Spleen (tissue), 7 donors: ENCODE measurements around the gene TRIM63.

Experiments used
- CTCF ChIP-seq, 11 experiments: fragments of 200-600 bp in 7 of 11; fragments of 450-650 bp in 4 of 11; sonication (generic) in 4 of 11; IDR thresholded peaks in 8 of 11; conservative IDR thresholded peaks in 3 of 11; 1 replicate in 7 of 11; 2 replicates in 4 of 11; pipeline versions ENCODE4 v1.4.0 to v1.8.0; 2016 to 2021; ENCODE audit warnings: antibody characterized with exemption in 11 of 11, inconsistent platforms in 4 of 11, mild to moderate bottlenecking in 1 of 11
- POLR2AphosphoS5 ChIP-seq, 3 donors: sonication (generic); formaldehyde crosslinking; IDR thresholded peaks; one replicate each; pipeline ENCODE4 v1.5.1; 2017; ENCODE audit warnings: antibody characterized with exemption in 3 of 3
- donor health status: DM: no; HTN: no; CAD: no; lungs with moderate emphysema.
- donor health status: DM: no; HTN: no; CAD: no.
- donor health status: DM: no; HTN: no; CAD: no.

- TF ChIP-seq CTCF (IDR thresholded peaks at IDR 0.05 in 8 of 11, conservative IDR thresholded peaks at IDR 0.05 in 3 of 11) (no peak), POLR2AphosphoS5 (IDR thresholded peaks at IDR 0.05) (no peak)
Measured at GRCh38 chr1:26031196-26031595, 36.2 kb downstream of the TRIM63 start.
